ENCODE results near the gene ZPBP2.

GRCh38 chr17:39920218-39921210 lies 52.5 kb downstream of the ZPBP2 start:
- TF ChIP-seq ZNF565 (CRISPR knock-in tag; conservative IDR thresholded peaks at IDR 0.05; ENCODE audit: low read depth) (no peak), ZFP30 (CRISPR knock-in tag; IDR thresholded peaks at IDR 0.05) (no peak), ZNF70 (CRISPR knock-in tag; IDR thresholded peaks at IDR 0.05) (no peak), ESRRG (CRISPR knock-in tag; IDR thresholded peaks at IDR 0.05) (no peak), RARB (CRISPR knock-in tag; IDR thresholded peaks at IDR 0.05) (no peak), PPARA (CRISPR knock-in tag; IDR thresholded peaks at IDR 0.05; ENCODE audit: borderline replicate concordance) (no peak), ZFP3 (CRISPR knock-in tag; IDR thresholded peaks at IDR 0.05) (no peak), SNAI2 (CRISPR knock-in tag; IDR thresholded peaks at IDR 0.05) (no peak)

Data from SK-N-SH treated with all-trans-retinoic acid at 6 μM for 48 hours (cell line).